IPS-NIHi7 (cell line): Measurements from ENCODE around the gene SLC39A9.
A peak's percentile ranks its signal among the peaks of the same experiment; 100 is the strongest.

Experiments
- DNase-seq: peaks from one replicate; pipeline ENCODE4 v3.0.0; 2012; ENCODE audit warnings: mixed read lengths; ENCODE audit errors: extremely low spot score

SLC39A9 gene

DNA sequence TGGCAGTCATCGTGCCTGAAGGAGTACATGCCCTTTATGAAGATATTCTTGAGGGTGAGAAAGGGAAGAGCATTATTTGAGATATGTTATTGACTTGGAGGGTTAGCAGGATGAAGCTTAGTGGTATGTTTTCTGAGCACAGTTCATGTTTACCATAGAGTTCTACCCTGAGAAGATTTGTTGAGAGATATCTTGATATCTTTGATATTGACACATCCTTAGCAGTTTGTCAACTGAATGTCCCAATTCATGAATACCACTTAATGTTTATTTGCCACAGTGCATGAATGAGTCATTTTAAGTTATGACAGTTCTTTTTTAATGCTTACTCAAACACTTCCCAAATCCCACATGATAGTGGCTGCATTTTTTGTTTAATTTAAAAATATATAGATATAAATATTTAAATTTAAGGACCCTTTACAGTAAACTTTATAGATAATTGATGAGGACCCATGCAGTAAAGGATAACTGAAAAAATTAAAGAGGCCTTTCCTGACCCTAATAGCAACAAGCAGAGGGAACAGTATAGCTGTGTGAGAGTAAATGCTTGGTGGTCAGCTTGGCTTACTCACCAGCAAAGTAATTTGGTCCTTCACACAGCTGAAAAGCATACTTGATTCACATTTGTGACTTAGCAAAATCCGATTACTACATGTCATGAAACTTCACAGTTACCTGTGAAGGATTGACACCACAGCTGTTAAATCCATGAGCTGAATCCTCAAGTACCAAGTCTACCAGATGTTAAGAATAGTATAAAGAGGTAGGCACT, 25.8 kb downstream of the SLC39A9 start:
- no peak for DNase-seq

DNA sequence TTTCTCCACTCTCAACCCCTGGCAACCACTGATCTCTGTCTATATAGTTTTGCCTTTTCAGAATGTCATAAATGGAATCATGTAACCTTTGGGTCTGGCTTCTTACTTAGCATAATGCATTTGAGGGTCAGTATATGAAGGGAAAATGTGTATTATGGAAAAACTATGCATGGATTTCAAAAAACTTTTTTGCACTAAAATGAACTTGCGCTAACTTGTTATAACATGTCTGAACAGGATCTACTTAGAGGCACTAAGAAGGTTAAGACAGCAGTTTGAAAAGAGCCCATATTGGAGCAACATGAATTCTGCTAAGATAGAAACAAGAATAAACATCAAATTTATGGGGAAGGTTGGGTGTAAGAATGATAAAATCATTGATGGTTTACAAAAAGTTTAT, 29.1 kb downstream of the SLC39A9 start:
- no peak for DNase-seq

- DNase-seq: no peak
Measured at GRCh38 chr14:69428289-69428998, 30.0 kb downstream of the SLC39A9 start.

- no peak for DNase-seq
Measured at GRCh38 chr14:69429643-69430042, 31.2 kb downstream of the SLC39A9 start.

GRCh38 chr14:69430306-69430939, 31.9 kb downstream of the SLC39A9 start:
- DNase-seq: no peak

- DNase-seq: no peak
Measured at GRCh38 chr14:69432364-69432763, 33.9 kb downstream of the SLC39A9 start.

GRCh38 chr14:69439521-69440270, 41.2 kb downstream of the SLC39A9 start:
- DNase-seq: peak; percentile 26

DNA sequence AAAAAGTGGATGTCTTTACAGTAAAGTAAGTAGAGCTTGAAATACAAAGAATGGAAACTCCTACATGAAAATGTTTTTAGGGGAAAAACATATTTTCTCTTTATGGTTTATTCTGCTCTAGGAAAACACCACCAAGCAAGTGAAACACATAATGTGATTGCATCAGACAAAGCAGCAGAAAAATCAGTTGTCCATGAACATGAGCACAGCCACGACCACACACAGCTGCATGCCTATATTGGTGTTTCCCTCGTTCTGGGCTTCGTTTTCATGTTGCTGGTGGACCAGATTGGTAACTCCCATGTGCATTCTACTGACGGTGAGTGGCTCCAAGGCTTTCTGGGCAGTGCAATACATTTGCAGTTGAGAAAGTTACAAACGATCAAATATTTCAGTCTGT, 43.5 kb downstream of the SLC39A9 start:
- DNase-seq: no peak

GRCh38 chr14:69443296-69443805, 44.9 kb downstream of the SLC39A9 start:
- no peak for DNase-seq

DNA sequence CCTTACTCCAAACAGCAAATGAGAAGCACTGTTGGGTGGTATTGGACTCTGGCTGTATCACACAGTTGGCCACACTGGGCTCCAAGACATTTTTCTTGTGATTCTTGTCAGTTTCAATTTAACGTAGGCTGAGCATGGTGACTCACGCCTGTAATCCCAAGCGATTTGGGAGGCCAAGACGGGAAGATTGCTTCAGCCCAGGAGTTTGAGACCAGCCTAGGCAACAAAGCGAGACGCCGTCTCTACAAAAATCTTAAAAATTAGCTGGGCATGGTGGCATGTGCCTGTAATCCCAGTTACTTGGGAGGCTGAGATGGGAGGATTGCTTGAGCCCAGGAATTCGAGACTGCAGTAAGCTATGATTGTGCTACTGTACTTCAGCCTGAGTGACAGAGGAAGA, 50.7 kb downstream of the SLC39A9 start:
- no peak for DNase-seq

DNA sequence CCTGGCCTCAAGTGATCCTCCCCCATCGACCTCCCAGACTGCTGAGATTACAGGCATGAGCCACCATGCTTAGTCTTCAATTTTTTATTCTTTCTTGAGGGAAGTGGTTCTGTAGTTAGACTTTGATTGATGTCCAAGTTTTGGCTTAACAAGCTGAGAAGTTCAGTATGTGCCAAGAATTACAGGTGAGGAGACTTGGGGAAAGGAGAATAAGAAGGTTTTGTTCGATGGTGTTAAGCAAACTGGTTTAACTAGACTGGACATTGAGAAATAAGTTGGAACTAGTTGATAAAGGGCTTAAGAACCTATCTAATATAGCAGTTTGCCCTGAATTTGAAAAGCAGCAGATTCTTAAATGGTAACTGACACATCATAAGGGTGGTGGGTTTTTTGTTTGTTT, 53.4 kb downstream of the SLC39A9 start:
- DNase-seq: no peak

DNA sequence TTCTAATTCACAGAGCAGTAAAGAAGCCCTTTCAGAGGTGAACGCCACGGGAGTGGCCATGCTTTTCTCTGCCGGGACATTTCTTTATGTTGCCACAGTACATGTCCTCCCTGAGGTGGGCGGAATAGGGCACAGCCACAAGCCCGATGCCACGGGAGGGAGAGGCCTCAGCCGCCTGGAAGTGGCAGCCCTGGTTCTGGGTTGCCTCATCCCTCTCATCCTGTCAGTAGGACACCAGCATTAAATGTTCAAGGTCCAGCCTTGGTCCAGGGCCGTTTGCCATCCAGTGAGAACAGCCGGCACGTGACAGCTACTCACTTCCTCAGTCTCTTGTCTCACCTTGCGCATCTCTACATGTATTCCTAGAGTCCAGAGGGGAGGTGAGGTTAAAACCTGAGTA, 59.9 kb downstream of the SLC39A9 start:
- no peak for DNase-seq

- DNase-seq: no peak
Measured at GRCh38 chr14:69459122-69459521, 60.6 kb downstream of the SLC39A9 start.

- peak; percentile 43 for DNase-seq
Measured at GRCh38 chr14:69460093-69460701, 61.7 kb downstream of the SLC39A9 start.

GRCh38 chr14:69464379-69464778, 65.9 kb downstream of the SLC39A9 start:
- no peak for DNase-seq

- peak; percentile 42 for DNase-seq
Measured at GRCh38 chr14:69464829-69465228, 66.3 kb downstream of the SLC39A9 start.

DNA sequence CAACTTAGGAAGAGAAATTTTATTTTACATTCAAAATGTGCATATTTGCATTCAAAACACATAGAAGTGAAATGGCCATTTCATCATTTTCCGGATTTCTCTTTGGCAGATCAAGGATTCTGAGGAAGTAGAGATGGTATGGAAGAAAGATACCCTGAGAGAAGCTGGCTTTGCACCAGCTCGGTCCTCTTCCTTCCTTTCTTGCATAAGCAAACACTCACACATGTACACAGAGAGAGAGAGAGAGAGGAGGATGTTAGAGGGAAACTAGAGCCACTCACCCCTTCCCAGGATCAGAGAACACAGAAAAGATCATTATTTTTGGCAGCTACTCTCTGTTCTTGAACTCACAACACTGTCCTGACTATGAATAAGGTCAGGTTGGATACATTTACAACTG, 70.5 kb downstream of the SLC39A9 start:
- DNase-seq: no peak

GRCh38 chr14:69471436-69471835, 72.9 kb downstream of the SLC39A9 start:
- DNase-seq: no peak

DNA sequence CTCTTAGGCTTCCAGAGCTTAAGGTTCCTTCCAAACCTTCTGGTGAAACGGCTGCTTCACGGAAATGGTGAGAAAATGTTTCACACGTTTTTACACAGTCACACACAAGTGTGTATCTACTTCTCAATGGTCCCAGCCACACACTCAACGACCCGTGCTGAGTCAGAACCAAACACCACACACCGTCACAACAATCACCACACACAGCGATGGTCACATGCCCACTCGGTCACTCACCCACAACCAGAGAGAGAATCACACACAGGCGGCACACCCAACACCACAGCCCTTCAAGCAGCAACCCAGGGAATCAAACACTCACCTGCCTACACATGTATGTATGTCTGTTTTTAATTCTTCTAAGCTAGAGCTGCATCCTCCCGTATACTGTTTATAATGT, 73.4 kb downstream of the SLC39A9 start:
- DNase-seq: no peak

DNA sequence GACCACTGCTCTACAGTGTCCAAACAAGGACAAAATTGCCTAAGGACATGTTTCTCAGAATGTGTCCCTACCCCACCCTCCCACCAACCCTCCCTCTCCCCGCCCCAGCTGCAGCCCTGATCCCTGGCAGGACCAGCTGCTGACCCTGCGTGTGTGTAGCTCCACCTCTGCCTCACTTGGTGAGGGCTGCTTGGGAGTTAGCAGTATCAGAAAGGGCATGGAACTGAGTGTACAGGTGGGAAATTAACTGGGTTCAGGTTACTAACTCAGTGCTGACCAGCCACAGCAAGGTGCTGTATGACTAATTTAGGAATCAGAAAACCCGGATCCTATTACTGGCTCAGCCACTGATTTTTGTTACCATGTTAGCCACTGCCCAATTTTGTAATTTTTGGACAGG, 74.8 kb downstream of the SLC39A9 start:
- DNase-seq: no peak

DNA sequence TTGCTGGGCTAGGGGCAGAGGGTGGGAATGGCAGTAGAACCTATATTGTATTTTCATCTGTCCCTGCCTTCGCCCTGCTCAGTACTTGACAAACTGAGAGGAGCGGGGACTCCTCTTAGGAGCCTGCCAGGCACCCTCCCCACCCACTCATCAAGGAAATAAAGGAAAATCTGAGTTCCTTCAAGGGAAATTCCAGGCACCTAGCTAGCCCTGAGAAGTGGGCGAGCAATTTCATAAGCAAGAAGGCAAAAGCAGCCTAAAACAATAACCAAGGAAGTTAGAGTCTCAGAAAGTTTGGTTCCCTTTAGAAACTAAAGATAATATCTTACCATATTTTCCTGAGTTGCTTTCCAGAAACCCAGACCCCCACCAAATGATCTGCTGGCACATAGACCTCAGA, 75.5 kb downstream of the SLC39A9 start:
- DNase-seq: no peak
